A673 (cell line): ENCODE data around the gene VDR. TPM values are rescaled to one million over a fixed set of nuclear protein-coding genes. Genes with fewer than 3 reads are reported as not detected.

Source experiments
- BruUV-seq: library from RNA; stranded (reverse); fragments of 400-500 nt; replicated peaks from 2 replicates; lab custom pipeline; 2021; lab: Mats Ljungman, UMichigan
- CTCF ChIA-PET: fragments of 300-600 bp; sonication (Branson Sonifier 250); formaldehyde crosslinking; loops from one replicate; lab custom pipeline; 2022; ENCODE audit warnings: antibody characterized with exemption; lab: Charles Lee
- POLR2A ChIA-PET: fragments of 300-600 bp; sonication (Branson Sonifier 250); formaldehyde crosslinking; loops from one replicate; lab custom pipeline; 2022; ENCODE audit warnings: antibody characterized with exemption; ENCODE audit not compliant: low non-redundant PET; lab: Charles Lee
- DNase-seq: peaks from one replicate; pipeline ENCODE4 v3.0.0-alpha.2; 2015; ENCODE audit warnings: low spot score
- H3K27ac ChIP-seq: fragments of 200-600 bp; sonication (generic); 2 replicates; pipeline ENCODE4 v1.5.1; 2016; ENCODE audit warnings: mixed run types, low read depth, mild to moderate bottlenecking, mixed read lengths, antibody characterized with exemption, low read length; ENCODE audit not compliant: poor library complexity, severe bottlenecking
- H3K27me3 ChIP-seq: fragments of 200-600 bp; sonication (generic); replicated peaks from 2 replicates; pipeline ENCODE4 v1.6.1; 2017; ENCODE audit warnings: mixed run types, low read depth, mild to moderate bottlenecking, mixed read lengths, antibody characterized with exemption, low read length; ENCODE audit not compliant: insufficient read depth, poor library complexity
- H3K36me3 ChIP-seq: fragments of 200-600 bp; sonication (generic); 2 replicates; pipeline ENCODE4 v1.6.1; 2016; ENCODE audit warnings: mixed run types, mild to moderate bottlenecking, mixed read lengths, antibody characterized with exemption, low read length; ENCODE audit not compliant: insufficient read depth, poor library complexity, severe bottlenecking
- H3K4me1 ChIP-seq: fragments of 200-600 bp; sonication (generic); 2 replicates; pipeline ENCODE4 v1.6.1; 2017; ENCODE audit warnings: mixed run types, mild to moderate bottlenecking, mixed read lengths, antibody characterized with exemption, low read length; ENCODE audit not compliant: insufficient read depth, poor library complexity, severe bottlenecking
- H3K4me3 ChIP-seq: fragments of 200-600 bp; sonication (generic); 2 replicates; pipeline ENCODE4 v1.5.1; 2016; ENCODE audit warnings: low read depth, mixed run types, mild to moderate bottlenecking, mixed read lengths, low read length; ENCODE audit not compliant: poor library complexity, severe bottlenecking
- H3K9me3 ChIP-seq: fragments of 200-600 bp; sonication (generic); 2 replicates; pipeline ENCODE4 v1.6.1; 2016; ENCODE audit warnings: mixed run types, low read depth, mild to moderate bottlenecking, mixed read lengths, antibody characterized with exemption, low read length; ENCODE audit not compliant: poor library complexity, severe bottlenecking
- CTCF ChIP-seq: fragments of 300-800, 200-600 bp; sonication (generic); conservative IDR thresholded peaks from 2 replicates; pipeline ENCODE4 v1.5.1; 2017; ENCODE audit warnings: low read depth, mild to moderate bottlenecking, antibody characterized with exemption, low read length, moderate library complexity, mixed read lengths
- EZH2 ChIP-seq: fragments of 200-600 bp; sonication (generic); IDR thresholded peaks from 2 replicates; pipeline ENCODE4 v1.6.1; 2017; ENCODE audit warnings: borderline replicate concordance, low read depth, mild to moderate bottlenecking, mixed read lengths, antibody characterized with exemption, low read length; ENCODE audit not compliant: poor library complexity, severe bottlenecking
- intact Hi-C: fragments of 100-400 bp; cut with micrococcal nuclease; formaldehyde crosslinking; loops from one replicate; pipeline ENCODE4 v1.10.0; 2022; ENCODE audit not compliant: unreplicated experiment
- total RNA-seq: library from RNA; stranded (reverse); gene quantifications from 2 replicates; pipeline ENCODE4 v1.2.3, GENCODE V29; 2021

The VDR gene
- total RNA-seq, 1 experiment from 2014 or later = 0.43 TPM

GRCh38 chr12:47899466-47899865 lies 5.3 kb downstream of the VDR start:
- Histone ChIP-seq H3K36me3 (no peaks in the 10 kb centered on the region), H3K27me3 (peaks cover 12% of the 10 kb centered on the region), H3K27ac (no peak overlapping the region), H3K4me3 (no peak overlapping the region), H3K9me3 (no peaks in the 10 kb centered on the region), H3K4me1 (no peaks in the 10 kb centered on the region)
- BruUV-seq = no TSS peak
- ChIA-PET CTCF (no interaction called here), POLR2A (no interaction called here)
- no peak for DNase-seq
- intact Hi-C loops = no loop called here
- TF ChIP-seq EZH2 (no peak), CTCF (no peak)

DNA sequence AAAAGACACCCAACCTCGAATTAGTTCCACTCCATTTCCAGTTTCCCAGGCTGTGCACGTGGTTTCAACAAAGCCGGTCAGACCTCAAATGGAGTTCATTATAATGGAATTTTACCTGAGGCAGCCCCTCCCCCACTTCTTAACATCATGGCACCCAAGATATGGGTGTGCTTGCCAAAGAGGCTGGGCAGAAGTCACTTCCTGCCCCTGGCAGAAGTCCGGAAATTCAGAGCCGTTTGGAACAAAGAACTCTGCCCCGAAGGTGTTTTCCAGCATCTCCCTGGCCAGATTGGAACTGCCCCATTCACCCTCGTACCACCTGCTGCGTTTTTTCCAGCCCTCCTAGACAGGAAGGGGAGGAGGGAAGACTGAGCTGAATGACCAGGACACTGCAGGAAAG lies 8.2 kb downstream of the VDR start:
- H3K4me3 ChIP-seq = no peak overlapping the region
- no peak for TF ChIP-seq CTCF
- H3K27me3 ChIP-seq = no peaks in the 10 kb centered on the region
- POLR2A ChIA-PET = no interaction called here
- H3K36me3 ChIP-seq = no peaks in the 10 kb centered on the region
- no peak overlapping the region for H3K27ac ChIP-seq
- intact Hi-C loops = no loop called here
- no peaks in the 10 kb centered on the region for H3K4me1 ChIP-seq
- no TSS peak for BruUV-seq
- H3K9me3 ChIP-seq = no peaks in the 10 kb centered on the region
- DNase-seq = no peak
- CTCF ChIA-PET = no interaction called here

DNA sequence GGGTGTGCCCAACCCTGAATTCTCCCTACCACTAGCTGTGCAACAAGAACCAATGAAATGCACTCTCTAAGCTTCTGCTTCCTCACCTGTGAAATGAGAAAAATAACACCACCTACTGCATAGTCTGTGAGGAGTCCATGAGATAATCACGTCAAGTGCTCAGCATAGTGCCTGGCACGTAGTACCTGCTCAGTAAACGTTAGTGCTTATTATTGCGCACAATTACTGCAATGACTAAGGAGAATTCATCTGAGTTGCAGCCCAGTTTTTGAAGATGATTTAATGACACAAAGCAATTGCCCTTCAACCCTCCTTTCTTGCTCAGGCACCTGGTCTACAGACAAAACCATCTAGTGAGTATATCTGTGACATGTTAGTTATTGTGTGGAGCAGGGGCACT lies 8.8 kb downstream of the VDR start:
- no peaks in the 10 kb centered on the region for H3K4me1 ChIP-seq
- H3K9me3 ChIP-seq = no peaks in the 10 kb centered on the region
- intact Hi-C loops = no loop called here
- H3K4me3 ChIP-seq = no peak overlapping the region
- POLR2A ChIA-PET = interaction anchor here (0.5 kb wide), 1 partner anchor 29 kb away, joined by 3 read pairs; no protein-coding TSS in a partner anchor
- TF ChIP-seq CTCF (no peak), EZH2 (no peak)
- CTCF ChIA-PET = no interaction called here
- no TSS peak for BruUV-seq
- no peaks in the 10 kb centered on the region for H3K36me3 ChIP-seq
- no peak for DNase-seq
- no peak overlapping the region for H3K27ac ChIP-seq
- no peaks in the 10 kb centered on the region for H3K27me3 ChIP-seq
